MCF 10A (cell line): ENCODE results near the gene LHX4. TPM values are rescaled to one million over a fixed set of nuclear protein-coding genes. Genes with fewer than 3 reads are reported as not detected.

Experiments
- BruUV-seq: library from RNA; stranded (reverse); fragments of 400-500 nt; replicated peaks from 2 replicates; lab custom pipeline; 2021; lab: Mats Ljungman, UMichigan
- CTCF ChIA-PET: fragments of 300-600 bp; sonication (Branson Sonifier 250); formaldehyde crosslinking; extraction: SDS; loops from one replicate; lab custom pipeline; 2021; ENCODE audit warnings: antibody characterized with exemption, inconsistent platforms; lab: Yijun Ruan, JAX
- POLR2A ChIA-PET: fragments of 300-600, 350-650 bp; sonication (Branson Sonifier 250); formaldehyde crosslinking; extraction: SDS; loops from one replicate; lab custom pipeline; 2020; ENCODE audit warnings: antibody characterized with exemption, inconsistent platforms; lab: Yijun Ruan, JAX
- DNase-seq: peaks from one replicate; pipeline ENCODE4 v3.0.0-alpha.2; 2018; ENCODE audit not compliant: unreplicated experiment
- H3K27ac Mint-ChIP-seq: one replicate; pipeline ENCODE4 v1.8.0; 2022; ENCODE audit warnings: mild to moderate bottlenecking, low read depth, mixed read lengths; ENCODE audit not compliant: unreplicated experiment
- H3K27me3 Mint-ChIP-seq: one replicate; pipeline ENCODE4 v1.8.0; 2022; ENCODE audit warnings: mixed read lengths; ENCODE audit not compliant: insufficient read depth, unreplicated experiment
- H3K36me3 Mint-ChIP-seq: one replicate; pipeline ENCODE4 v1.8.0; 2022; ENCODE audit warnings: mild to moderate bottlenecking, moderate library complexity, mixed read lengths; ENCODE audit not compliant: insufficient read depth, unreplicated experiment
- H3K4me1 Mint-ChIP-seq: one replicate; pipeline ENCODE4 v1.8.0; 2022; ENCODE audit warnings: mixed read lengths; ENCODE audit not compliant: insufficient read depth, unreplicated experiment
- H3K4me3 Mint-ChIP-seq: one replicate; pipeline ENCODE4 v1.8.0; 2022; ENCODE audit warnings: mild to moderate bottlenecking, moderate library complexity, mixed read lengths; ENCODE audit not compliant: unreplicated experiment
- H3K9me3 Mint-ChIP-seq: one replicate; pipeline ENCODE4 v1.8.0; 2022; ENCODE audit warnings: mixed read lengths; ENCODE audit not compliant: unreplicated experiment
- intact Hi-C: fragments of 100-400 bp; cut with micrococcal nuclease; formaldehyde crosslinking; loops from 2 replicates; pipeline ENCODE4 v1.14.1; 2022
- total RNA-seq: library from RNA; stranded (reverse); gene quantifications from 2 replicates; pipeline ENCODE4 v1.2.3, GENCODE V29; 2022
- TF ChIP-seq, protein P1 (sequence below): fragments of 200-600 bp; IDR thresholded peaks from one replicate; pipeline ENCODE4 v1.8.0; 2022; ENCODE audit warnings: antibody characterized with exemption, mild to moderate bottlenecking; ENCODE audit not compliant: unreplicated experiment

The LHX4 gene
- total RNA-seq, 1 experiment from 2014 or later, result not detected

DNA sequence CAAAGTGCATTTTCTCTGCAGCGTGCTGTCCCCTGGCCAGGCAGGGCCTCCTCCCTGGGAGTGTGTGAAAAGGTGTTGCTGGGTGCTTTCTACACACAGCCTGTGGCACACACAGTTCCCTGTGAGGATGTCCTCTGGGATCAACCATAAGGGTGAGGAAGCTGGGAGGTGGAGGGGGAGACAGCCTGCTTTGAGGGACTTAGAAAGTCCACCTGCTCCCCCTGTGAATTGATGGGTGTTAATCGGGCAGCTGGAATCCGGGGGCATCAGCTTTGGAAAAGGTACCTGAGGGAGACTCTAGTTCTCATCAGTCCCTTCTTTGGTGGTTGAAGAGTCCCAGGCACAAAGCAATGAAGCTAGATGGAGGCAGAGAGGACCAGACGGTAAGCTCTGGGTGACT, 35.8 kb downstream of the LHX4 start:
- POLR2A ChIA-PET, result interaction anchor here (1.1 kb wide), 1 partner anchor 43 kb away, joined by 4 read pairs; no protein-coding TSS in a partner anchor
- DNase-seq, result no peak
- no peaks in the 10 kb centered on the region for H3K4me1 Mint-ChIP-seq
- intact Hi-C loops, result no loop called here
- H3K27me3 Mint-ChIP-seq, result peaks cover 8% of the 10 kb centered on the region
- peaks cover 6% of the 10 kb centered on the region for H3K36me3 Mint-ChIP-seq
- no TSS peak for BruUV-seq
- CTCF ChIA-PET, result interaction anchor here (0.8 to 1.6 kb wide), 2 partner anchors 12 to 212 kb away, joined by 3 to 8 read pairs; no protein-coding TSS in a partner anchor
- H3K4me3 Mint-ChIP-seq, result no peak overlapping the region
- TF ChIP-seq, protein P1, sequence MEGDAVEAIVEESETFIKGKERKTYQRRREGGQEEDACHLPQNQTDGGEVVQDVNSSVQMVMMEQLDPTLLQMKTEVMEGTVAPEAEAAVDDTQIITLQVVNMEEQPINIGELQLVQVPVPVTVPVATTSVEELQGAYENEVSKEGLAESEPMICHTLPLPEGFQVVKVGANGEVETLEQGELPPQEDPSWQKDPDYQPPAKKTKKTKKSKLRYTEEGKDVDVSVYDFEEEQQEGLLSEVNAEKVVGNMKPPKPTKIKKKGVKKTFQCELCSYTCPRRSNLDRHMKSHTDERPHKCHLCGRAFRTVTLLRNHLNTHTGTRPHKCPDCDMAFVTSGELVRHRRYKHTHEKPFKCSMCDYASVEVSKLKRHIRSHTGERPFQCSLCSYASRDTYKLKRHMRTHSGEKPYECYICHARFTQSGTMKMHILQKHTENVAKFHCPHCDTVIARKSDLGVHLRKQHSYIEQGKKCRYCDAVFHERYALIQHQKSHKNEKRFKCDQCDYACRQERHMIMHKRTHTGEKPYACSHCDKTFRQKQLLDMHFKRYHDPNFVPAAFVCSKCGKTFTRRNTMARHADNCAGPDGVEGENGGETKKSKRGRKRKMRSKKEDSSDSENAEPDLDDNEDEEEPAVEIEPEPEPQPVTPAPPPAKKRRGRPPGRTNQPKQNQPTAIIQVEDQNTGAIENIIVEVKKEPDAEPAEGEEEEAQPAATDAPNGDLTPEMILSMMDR, result no peak
- no peak overlapping the region for H3K27ac Mint-ChIP-seq
- no peaks in the 10 kb centered on the region for H3K9me3 Mint-ChIP-seq

DNA sequence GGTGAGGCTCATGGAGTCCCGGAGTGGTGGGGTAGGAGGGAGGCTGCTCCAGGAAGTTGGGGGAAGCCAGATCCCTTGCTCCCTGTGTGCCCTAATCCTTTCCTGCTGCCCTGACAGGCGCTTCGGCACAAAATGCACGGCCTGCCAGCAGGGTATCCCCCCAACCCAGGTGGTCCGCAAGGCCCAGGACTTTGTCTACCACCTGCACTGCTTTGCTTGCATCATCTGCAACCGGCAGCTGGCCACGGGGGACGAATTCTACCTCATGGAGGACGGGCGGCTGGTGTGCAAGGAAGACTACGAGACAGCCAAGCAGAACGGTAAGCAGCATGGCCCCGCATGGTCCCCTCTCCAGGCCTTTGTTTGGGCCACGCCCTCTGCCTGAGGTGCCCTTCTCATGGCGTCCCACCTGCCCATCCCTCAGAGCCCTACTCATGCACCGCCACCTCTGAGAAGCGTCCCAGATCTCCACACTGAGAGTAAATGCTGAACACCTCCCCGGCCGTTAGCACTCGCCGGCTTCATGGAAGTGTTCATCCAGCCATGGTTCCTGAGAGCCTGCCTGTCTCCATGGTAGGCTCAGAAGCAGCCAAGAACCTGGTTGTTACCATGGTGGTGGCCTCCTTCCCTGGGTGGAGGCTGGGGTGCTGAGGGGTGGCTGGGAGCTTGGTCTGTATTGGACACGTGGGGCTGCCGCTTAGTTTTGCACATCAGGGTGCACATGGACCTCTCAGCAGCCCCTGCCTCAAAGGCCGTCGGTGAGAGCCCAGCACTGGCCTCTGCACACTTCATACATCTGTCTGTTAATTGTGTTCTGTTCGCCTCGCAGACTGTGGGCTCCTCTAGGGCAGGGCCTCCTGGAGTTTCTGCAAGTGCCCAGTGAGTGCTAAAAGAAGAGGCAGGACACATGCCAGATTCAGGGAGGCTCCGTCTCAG, 36.5 kb downstream of the LHX4 start:
- Mint-ChIP-seq H3K36me3 (peaks cover 6% of the 10 kb centered on the region), H3K27ac (no peak overlapping the region), H3K4me1 (no peaks in the 10 kb centered on the region), H3K9me3 (no peaks in the 10 kb centered on the region), H3K4me3 (no peak overlapping the region), H3K27me3 (peaks cover under 1% of the 10 kb centered on the region)
- TF ChIP-seq, protein P1, result no peak
- intact Hi-C loops, result no loop called here
- BruUV-seq, result no TSS peak
- ChIA-PET CTCF (interaction anchor here (1.6 kb wide), 1 partner anchor 13 kb away, joined by 8 read pairs; no protein-coding TSS in a partner anchor), POLR2A (interaction anchor here (1.1 to 2.0 kb wide), 2 partner anchors 19 to 42 kb away, joined by 4 to 8 read pairs; no protein-coding TSS in a partner anchor)
- DNase-seq, result no peak

DNA sequence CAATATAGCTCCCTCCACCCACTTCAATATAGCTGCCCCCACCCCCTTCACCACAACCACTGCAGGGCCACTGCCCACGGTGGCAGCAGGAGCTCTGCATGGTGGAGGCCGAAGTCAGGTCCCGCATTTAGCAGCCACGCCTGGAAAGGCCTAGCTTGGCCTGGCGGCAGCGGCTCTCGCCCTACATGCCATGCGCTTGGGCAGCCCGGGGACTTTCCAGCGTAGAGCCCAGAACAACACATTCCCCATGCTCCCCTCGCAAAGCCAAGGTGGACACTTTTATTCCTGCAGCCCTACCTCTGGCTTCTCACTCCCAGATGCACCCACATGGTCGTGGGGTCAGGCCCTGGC, 37.1 kb downstream of the LHX4 start:
- POLR2A ChIA-PET, result interaction anchor here (2.0 kb wide), 1 partner anchor 18 kb away, joined by 8 read pairs; no protein-coding TSS in a partner anchor

More for the DNA sequence above, 37.1 kb downstream of the LHX4 start:
- H3K9me3 Mint-ChIP-seq, result no peaks in the 10 kb centered on the region
- peaks cover 12% of the 10 kb centered on the region for H3K36me3 Mint-ChIP-seq
- no peak overlapping the region for H3K4me3 Mint-ChIP-seq
- no peaks in the 10 kb centered on the region for H3K4me1 Mint-ChIP-seq
- H3K27ac Mint-ChIP-seq, result no peak overlapping the region
- TF ChIP-seq, protein P1, result no peak
- no TSS peak for BruUV-seq
- DNase-seq, result no peak
- CTCF ChIA-PET, result no interaction called here
- H3K27me3 Mint-ChIP-seq, result no peaks in the 10 kb centered on the region
- intact Hi-C loops, result no loop called here
